Lower leg skin (tissue), 4 donors: ENCODE data around the gene RBKS. TPM values are rescaled to one million over a fixed set of nuclear protein-coding genes. Genes with fewer than 3 reads are reported as not detected.
A peak's percentile ranks its signal among the peaks of the same experiment; 100 is the strongest.

Source experiments
- DNase-seq, 2 donors: peaks; one replicate each; pipeline ENCODE4 v3.0.0-alpha.2; 2019; ENCODE audit warnings: low spot score in 2 of 2
- H3K4me3 ChIP-seq: fragments of 200-600 bp; sonication (generic); 2 replicates; pipeline ENCODE4 v1.5.1; 2017; ENCODE audit warnings: mild to moderate bottlenecking, low read depth; ENCODE audit not compliant: poor library complexity, severe bottlenecking
- POLR2A ChIP-seq, 2 donors: fragments of 450-650 bp; IDR thresholded peaks; one replicate each; pipeline ENCODE4 v1.6.1; 2016 to 2017; ENCODE audit warnings: antibody characterized with exemption in 2 of 2, mild to moderate bottlenecking in 1 of 2, moderate library complexity in 1 of 2
- WGBS, 2 donors: methylation state at CpG; one replicate each; pipeline ENCODE4 v1.1.5; 2018; 5-methylcytosine and 5-hydroxymethylcytosine counted together
- intact Hi-C: fragments of 100-400 bp; cut with DNase I; formaldehyde crosslinking; loops from one replicate; pipeline ENCODE4 v1.15.0; 2023; ENCODE audit warnings: low total_unique reads
- total RNA-seq, 4 donors: library from RNA; depleted of rRNA; stranded (reverse); fragments of >200 nt; gene quantifications; one replicate each; pipeline ENCODE4 v1.1.0, GENCODE V29; 2016
- TF ChIP-seq, protein P1 (sequence below), 3 donors: fragments of 450-650 bp; IDR thresholded peaks; one replicate each; pipeline ENCODE4 v1.5.1; 2016; ENCODE audit warnings: antibody characterized with exemption in 3 of 3, mild to moderate bottlenecking in 3 of 3, moderate library complexity in 2 of 3

The RBKS gene
- total RNA-seq, 4 donors from 2014 or later = 0.95 to 2.6 (median 1.3) TPM

DNA sequence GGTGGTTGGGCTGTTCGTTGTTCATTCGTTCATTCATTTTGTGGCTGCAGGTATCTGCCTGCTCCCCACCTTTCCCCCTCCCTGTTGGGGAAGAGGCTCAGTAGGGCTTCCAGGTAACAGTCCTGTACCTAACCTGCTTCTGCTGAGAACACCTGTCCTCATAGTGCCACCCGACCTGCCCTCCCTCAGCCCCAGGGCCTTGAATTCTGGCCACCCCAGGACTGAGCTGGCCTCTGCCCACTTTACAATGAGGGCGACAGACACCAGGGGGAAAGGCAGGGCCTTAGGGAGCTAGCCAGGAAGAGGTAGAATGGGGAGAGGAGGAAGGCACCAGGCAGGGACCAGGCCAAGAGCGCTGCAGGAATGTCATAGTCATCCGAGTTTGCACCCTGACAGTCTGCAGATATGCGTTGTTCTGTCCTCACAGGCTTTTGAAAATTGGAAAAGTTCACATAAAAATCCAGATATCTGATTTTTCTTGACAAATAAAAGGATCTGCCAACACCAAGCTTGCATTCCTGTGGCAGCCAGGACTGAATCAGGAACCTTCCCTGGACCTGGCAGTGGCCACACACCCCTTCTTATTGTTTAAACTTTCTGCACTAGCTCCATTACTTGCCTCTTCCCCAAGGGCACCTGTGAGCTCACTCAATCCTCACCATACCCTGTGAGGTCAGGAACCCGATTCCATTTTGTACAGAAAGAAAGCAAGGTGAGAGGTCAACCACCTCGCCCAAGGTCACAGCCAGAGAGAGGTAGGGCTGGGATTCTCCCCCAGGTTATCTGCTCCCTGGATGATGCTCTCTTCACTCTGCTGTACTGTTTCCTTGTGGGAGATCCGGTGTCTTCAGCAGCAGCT lies 153.9 kb downstream of the RBKS start:
- DNase-seq = peak in 1 of 2 donors; percentile 81
- WGBS, 2 donors = 73 to 74% methylated on average over 10 of the region's 10 CpGs
- TF ChIP-seq POLR2A (IDR thresholded peaks at IDR 0.05) = no peak
- TF ChIP-seq, protein P1, sequence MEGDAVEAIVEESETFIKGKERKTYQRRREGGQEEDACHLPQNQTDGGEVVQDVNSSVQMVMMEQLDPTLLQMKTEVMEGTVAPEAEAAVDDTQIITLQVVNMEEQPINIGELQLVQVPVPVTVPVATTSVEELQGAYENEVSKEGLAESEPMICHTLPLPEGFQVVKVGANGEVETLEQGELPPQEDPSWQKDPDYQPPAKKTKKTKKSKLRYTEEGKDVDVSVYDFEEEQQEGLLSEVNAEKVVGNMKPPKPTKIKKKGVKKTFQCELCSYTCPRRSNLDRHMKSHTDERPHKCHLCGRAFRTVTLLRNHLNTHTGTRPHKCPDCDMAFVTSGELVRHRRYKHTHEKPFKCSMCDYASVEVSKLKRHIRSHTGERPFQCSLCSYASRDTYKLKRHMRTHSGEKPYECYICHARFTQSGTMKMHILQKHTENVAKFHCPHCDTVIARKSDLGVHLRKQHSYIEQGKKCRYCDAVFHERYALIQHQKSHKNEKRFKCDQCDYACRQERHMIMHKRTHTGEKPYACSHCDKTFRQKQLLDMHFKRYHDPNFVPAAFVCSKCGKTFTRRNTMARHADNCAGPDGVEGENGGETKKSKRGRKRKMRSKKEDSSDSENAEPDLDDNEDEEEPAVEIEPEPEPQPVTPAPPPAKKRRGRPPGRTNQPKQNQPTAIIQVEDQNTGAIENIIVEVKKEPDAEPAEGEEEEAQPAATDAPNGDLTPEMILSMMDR (IDR thresholded peaks at IDR 0.05) = no peak
- intact Hi-C loops = no loop called here
- no peak overlapping the region for H3K4me3 ChIP-seq

DNA sequence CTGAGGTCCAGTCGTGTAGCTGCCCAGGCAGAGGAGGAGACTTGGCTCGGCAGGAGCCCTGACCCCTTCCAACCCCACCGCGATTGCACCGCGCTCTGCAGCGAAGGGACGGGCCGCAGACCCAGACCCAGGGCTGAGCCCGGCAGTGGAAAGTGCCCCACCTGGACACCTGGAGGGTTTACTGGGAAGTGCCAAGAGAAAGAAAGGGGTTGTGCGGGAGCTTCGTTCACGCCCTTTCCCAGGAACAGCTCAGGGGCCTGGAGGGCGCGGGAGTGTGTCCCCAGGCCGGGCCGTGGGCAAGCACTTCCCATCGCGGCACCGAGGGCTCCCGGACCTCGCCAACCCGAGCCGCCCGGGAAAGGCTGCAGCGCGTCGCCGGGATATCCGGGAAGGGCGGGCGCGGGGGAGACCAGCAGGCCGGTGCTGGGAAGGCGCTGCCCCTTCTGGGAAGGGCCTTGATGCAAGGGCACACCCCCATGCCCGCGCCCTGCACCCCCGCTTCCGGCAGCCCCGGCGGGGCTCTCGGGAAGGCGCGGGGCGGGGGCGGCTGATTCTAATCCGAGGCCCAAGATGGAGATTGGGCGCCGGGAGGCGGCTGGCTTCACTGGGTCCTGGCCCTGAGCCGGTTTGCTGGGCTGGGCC lies 154.8 kb downstream of the RBKS start:
- DNase-seq = peak; percentile 56 to 95
- peak overlapping the region; percentile 23 for H3K4me3 ChIP-seq
- TF ChIP-seq, protein P1 (IDR thresholded peaks at IDR 0.05) = no peak
- TF ChIP-seq POLR2A (IDR thresholded peaks at IDR 0.05) = no peak
- WGBS, 2 donors = 0 to 1% methylated on average over 3 to 18 of the region's 51 CpGs
- intact Hi-C loops = no loop called here

DNA sequence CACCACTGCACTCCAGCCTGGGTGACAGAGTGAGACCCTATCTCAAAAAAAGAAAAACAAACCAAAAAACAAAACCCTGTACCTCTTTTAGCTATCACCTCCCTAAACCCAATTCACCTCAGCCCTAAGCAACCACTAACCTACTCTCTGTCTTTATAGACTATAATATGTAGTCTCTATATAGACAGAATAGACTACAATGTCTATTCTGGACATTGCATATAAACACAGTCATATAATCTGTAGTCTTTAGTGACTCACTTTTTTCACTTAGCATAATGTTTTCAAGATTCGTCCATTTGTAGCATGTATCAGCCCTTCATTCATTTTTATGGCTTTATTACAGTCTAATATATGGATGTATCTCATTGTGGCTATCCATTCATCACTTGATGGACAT lies 155.9 kb downstream of the RBKS start:
- H3K4me3 ChIP-seq = no peak overlapping the region
- intact Hi-C loops = no loop called here
- DNase-seq = no peak
- no peak for TF ChIP-seq POLR2A (IDR thresholded peaks at IDR 0.05)
- TF ChIP-seq, protein P1 (IDR thresholded peaks at IDR 0.05) = no peak
- WGBS, 2 donors = 70 to 91% methylated on average over 1 of the region's 1 CpG

Other genes starting within 250 kb of the RBKS start
- 10 to 100 TPM in 3 of 4 donors, 1 to 10 TPM in 1; 9.7 to 16.9 (median 14.9) TPM for gene SUPT7L, start 226.8 kb downstream of the RBKS start, total RNA-seq
- gene SLC4A1AP, start 226.5 kb downstream of the RBKS start, total RNA-seq = 10 to 100 TPM; 15.6 to 25.0 (median 22.1) TPM
- 10 to 100 TPM; 43.3 to 64.9 (median 54.5) TPM for gene MRPL33, start 118.7 kb downstream of the RBKS start, total RNA-seq
- gene BABAM2, start 342 bp upstream of the RBKS start, total RNA-seq = 10 to 100 TPM; 18.4 to 28.5 (median 23.9) TPM